Measurements from ENCODE around the gene CST9L. TPM values are rescaled to one million over a fixed set of nuclear protein-coding genes. Genes with fewer than 3 reads are reported as not detected.

The CST9L gene
- total RNA-seq, 2 experiments from 2014 or later, result not detected

GRCh38 chr20:23550227-23550626 lies 18.1 kb downstream of the CST9L start:
- CTCF ChIA-PET, result no interaction called here
- intact Hi-C loops (cut with DNase I, micrococcal nuclease), result loop anchor here in 1 of 2 experiments (10.0 kb wide), 1 partner anchor 55 kb away; the partner anchor contains the start of gene CST8
- ATAC-seq (ENCODE audit: poor library complexity), result no peak

GRCh38 chr20:23548408-23548807 lies 19.9 kb downstream of the CST9L start:
- H3K27me3 Mint-ChIP-seq, result no peaks in the 10 kb centered on the region
- DNase-seq, result no peak
- CTCF ChIA-PET, result no interaction called here
- no peak overlapping the region for H3K4me3 Mint-ChIP-seq
- H3K27ac Mint-ChIP-seq, result no peak overlapping the region
- Histone ChIP-seq H3K27me3 (ENCODE audit: control insufficient read depth in 1 of 2, insufficient read depth in 2 of 2, low read length in 2 of 2) (no peaks in the 10 kb centered on the region), H3K4me3 (ENCODE audit: low read length) (no peak overlapping the region), H3K9me3 (ENCODE audit: control insufficient read depth in 1 of 2, insufficient read depth in 1 of 2, low read length in 2 of 2) (no peaks in the 10 kb centered on the region), H3K36me3 (ENCODE audit: insufficient read depth, low read length) (no peaks in the 10 kb centered on the region), H3K4me1 (ENCODE audit: insufficient read depth, low read length) (no peaks in the 10 kb centered on the region), H3K27ac (ENCODE audit: low read depth in 1 of 2, low read length in 2 of 2) (no peak overlapping the region)
- POLR2A ChIA-PET, result no interaction called here
- H3K9me3 Mint-ChIP-seq, result no peaks in the 10 kb centered on the region
- H3K4me1 Mint-ChIP-seq (ENCODE audit: low read depth), result no peaks in the 10 kb centered on the region
- no peak for ATAC-seq (ENCODE audit: poor library complexity)
- no peaks in the 10 kb centered on the region for H3K36me3 Mint-ChIP-seq (ENCODE audit: low read depth)
- TF ChIP-seq CTCF (IDR thresholded peaks at IDR 0.05), result no peak
- intact Hi-C loops (cut with DNase I, micrococcal nuclease), result no loop called here

More at GRCh38 chr20:23550227-23550626, 18.1 kb downstream of the CST9L start:
- Histone ChIP-seq H3K27ac (ENCODE audit: low read depth in 1 of 2, low read length in 2 of 2) (no peak overlapping the region), H3K9me3 (ENCODE audit: control insufficient read depth in 1 of 2, insufficient read depth in 1 of 2, low read length in 2 of 2) (no peaks in the 10 kb centered on the region), H3K4me3 (ENCODE audit: low read length) (no peak overlapping the region), H3K36me3 (ENCODE audit: insufficient read depth, low read length) (no peaks in the 10 kb centered on the region), H3K27me3 (ENCODE audit: control insufficient read depth in 1 of 2, insufficient read depth in 2 of 2, low read length in 2 of 2) (no peaks in the 10 kb centered on the region), H3K4me1 (ENCODE audit: insufficient read depth, low read length) (no peaks in the 10 kb centered on the region)
- DNase-seq, result no peak
- H3K9me3 Mint-ChIP-seq, result no peaks in the 10 kb centered on the region
- POLR2A ChIA-PET, result no interaction called here
- H3K4me3 Mint-ChIP-seq, result no peak overlapping the region
- no peak overlapping the region for H3K27ac Mint-ChIP-seq
- H3K4me1 Mint-ChIP-seq (ENCODE audit: low read depth), result no peaks in the 10 kb centered on the region
- H3K27me3 Mint-ChIP-seq, result no peaks in the 10 kb centered on the region
- H3K36me3 Mint-ChIP-seq (ENCODE audit: low read depth), result no peaks in the 10 kb centered on the region
- no peak for TF ChIP-seq CTCF (IDR thresholded peaks at IDR 0.05)

- Histone ChIP-seq H3K27me3 (ENCODE audit: control insufficient read depth in 1 of 2, insufficient read depth in 2 of 2, low read length in 2 of 2) (no peaks in the 10 kb centered on the region), H3K4me3 (ENCODE audit: low read length) (no peak overlapping the region), H3K27ac (ENCODE audit: low read depth in 1 of 2, low read length in 2 of 2) (no peak overlapping the region), H3K4me1 (ENCODE audit: insufficient read depth, low read length) (no peaks in the 10 kb centered on the region), H3K36me3 (ENCODE audit: insufficient read depth, low read length) (no peaks in the 10 kb centered on the region), H3K9me3 (ENCODE audit: control insufficient read depth in 1 of 2, insufficient read depth in 1 of 2, low read length in 2 of 2) (no peaks in the 10 kb centered on the region)
- Mint-ChIP-seq H3K36me3 (ENCODE audit: low read depth) (no peaks in the 10 kb centered on the region), H3K9me3 (no peaks in the 10 kb centered on the region), H3K27me3 (peaks cover 3% of the 10 kb centered on the region), H3K4me1 (ENCODE audit: low read depth) (no peaks in the 10 kb centered on the region), H3K4me3 (no peak overlapping the region), H3K27ac (no peak overlapping the region)
- CTCF ChIA-PET, result no interaction called here
- POLR2A ChIA-PET, result no interaction called here
- ATAC-seq (ENCODE audit: poor library complexity), result no peak
- no peak for DNase-seq
- no peak for TF ChIP-seq CTCF (IDR thresholded peaks at IDR 0.05)
- intact Hi-C loops (cut with DNase I, micrococcal nuclease), result no loop called here
Measured at GRCh38 chr20:23547613-23548012, 20.7 kb downstream of the CST9L start.

Measured in CD4-positive, alpha-beta T cell (primary cell).